OCI-LY3 (cell line): Measurements from ENCODE around the gene SSU72.
A peak's percentile ranks its signal among the peaks of the same experiment; 100 is the strongest.

ENCODE experiments used
- H2AFZ ChIP-seq: fragments of 200-600, 300-600 bp; shearing (Covaris generic); 2 replicates; pipeline ENCODE4 v1.6.0; 2014; ENCODE audit warnings: antibody characterized with exemption, low read depth, low read length
- H3K27ac ChIP-seq: fragments of 200-600, 300-600 bp; sonication (generic); 2 replicates; pipeline ENCODE4 v1.5.1; 2014; ENCODE audit warnings: mild to moderate bottlenecking, low read length, moderate library complexity, mixed read lengths
- H3K27me3 ChIP-seq: fragments of 200-600, 300-600 bp; sonication (generic); 2 replicates; pipeline ENCODE4 v1.6.1; 2014; ENCODE audit warnings: low read depth, low read length, mixed read lengths
- H3K36me3 ChIP-seq: fragments of 200-600, 300-600 bp; sonication (generic); replicated peaks from 2 replicates; pipeline ENCODE3; 2014; ENCODE audit warnings: low read depth, low read length, mixed read lengths
- H3K4me1 ChIP-seq: fragments of 300-600, 200-600 bp; sonication (generic); 2 replicates; pipeline ENCODE4 v1.6.1; 2014; ENCODE audit warnings: low read length, mixed read lengths
- H3K4me2 ChIP-seq: fragments of 200-600, 300-600 bp; sonication (generic); 2 replicates; pipeline ENCODE4 v1.6.1; 2014; ENCODE audit warnings: low read length, mixed read lengths
- H3K4me3 ChIP-seq: fragments of 300-600, 200-600 bp; sonication (generic); 2 replicates; pipeline ENCODE4 v1.5.1; 2014; ENCODE audit warnings: antibody characterized with exemption, mild to moderate bottlenecking, low read length, moderate library complexity
- H3K79me2 ChIP-seq: fragments of 300-600, 200-600 bp; shearing (Covaris generic); 2 replicates; pipeline ENCODE4 v1.6.1; 2014; ENCODE audit warnings: mild to moderate bottlenecking, low read length, mixed read lengths
- H3K9ac ChIP-seq: fragments of 300-600, 200-600 bp; shearing (Covaris generic); 2 replicates; pipeline ENCODE4 v1.6.0; 2014; ENCODE audit warnings: mild to moderate bottlenecking, low read length, moderate library complexity
- H3K9me3 ChIP-seq: fragments of 200-600, 300-600 bp; shearing (Covaris generic); 2 replicates; pipeline ENCODE4 v1.6.1; 2014; ENCODE audit warnings: low read length, mixed read lengths; ENCODE audit not compliant: insufficient read depth
- H4K20me1 ChIP-seq: fragments of 200-600, 300-600 bp; sonication (generic); 2 replicates; pipeline ENCODE4 v1.6.1; 2016; ENCODE audit warnings: low read length, mixed read lengths; ENCODE audit not compliant: insufficient read depth
- EZH2phosphoT487 ChIP-seq: fragments of 200-600 bp; shearing (Covaris generic); IDR thresholded peaks from 2 replicates; pipeline ENCODE4 v1.6.1; 2018; ENCODE audit warnings: antibody characterized with exemption, mixed run types, low read depth
- TF ChIP-seq, protein P1 (sequence below): fragments of 200-600, 300-600 bp; sonication (generic); IDR thresholded peaks from 2 replicates; pipeline ENCODE4 v1.5.1; 2014; ENCODE audit warnings: antibody characterized with exemption, low read length, low read depth

The SSU72 gene

GRCh38 chr1:1601564-1602303 is 27.1 kb upstream of the SSU72 start:
- H3K4me2 ChIP-seq, result peak overlapping the region; percentile 78

DNA sequence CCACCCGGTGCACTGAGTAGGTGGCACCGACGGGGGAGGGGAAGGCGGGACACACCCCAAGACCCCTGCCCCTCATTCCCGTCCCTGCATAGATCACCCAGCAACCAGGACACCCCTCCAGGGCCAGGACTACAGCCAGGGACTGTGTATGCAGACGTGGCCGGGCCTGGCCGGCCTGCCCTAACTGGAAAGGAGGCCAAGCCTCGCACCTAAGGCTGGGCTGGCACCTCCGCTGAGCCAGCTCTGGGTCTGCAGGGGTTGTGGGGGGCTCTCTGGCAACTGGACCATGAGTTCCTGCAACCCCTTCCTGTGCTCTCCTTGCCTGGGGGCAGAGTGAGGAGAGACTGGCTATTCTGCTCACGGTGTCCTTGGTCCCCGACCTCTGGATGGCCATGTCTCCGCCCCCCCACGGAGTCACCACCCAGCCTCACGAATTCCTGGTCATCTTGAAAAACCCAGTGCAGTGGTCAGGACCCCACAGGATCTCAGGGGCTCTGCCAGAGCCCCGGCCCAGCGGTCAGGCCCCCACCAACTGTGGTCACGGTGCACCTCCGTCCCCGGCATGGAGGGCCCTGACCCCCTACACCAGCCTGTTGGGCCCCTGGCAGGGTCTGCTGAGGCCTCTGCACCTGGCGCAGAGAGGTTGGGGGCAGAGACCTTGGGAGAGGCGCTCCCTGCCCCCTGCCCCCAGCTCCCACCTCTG is 26.3 kb upstream of the SSU72 start:
- no peak overlapping the region for H3K27ac ChIP-seq
- no peaks in the 10 kb centered on the region for H3K36me3 ChIP-seq
- H3K4me2 ChIP-seq, result no peak overlapping the region
- TF ChIP-seq EZH2phosphoT487, result no peak
- TF ChIP-seq, protein P1, sequence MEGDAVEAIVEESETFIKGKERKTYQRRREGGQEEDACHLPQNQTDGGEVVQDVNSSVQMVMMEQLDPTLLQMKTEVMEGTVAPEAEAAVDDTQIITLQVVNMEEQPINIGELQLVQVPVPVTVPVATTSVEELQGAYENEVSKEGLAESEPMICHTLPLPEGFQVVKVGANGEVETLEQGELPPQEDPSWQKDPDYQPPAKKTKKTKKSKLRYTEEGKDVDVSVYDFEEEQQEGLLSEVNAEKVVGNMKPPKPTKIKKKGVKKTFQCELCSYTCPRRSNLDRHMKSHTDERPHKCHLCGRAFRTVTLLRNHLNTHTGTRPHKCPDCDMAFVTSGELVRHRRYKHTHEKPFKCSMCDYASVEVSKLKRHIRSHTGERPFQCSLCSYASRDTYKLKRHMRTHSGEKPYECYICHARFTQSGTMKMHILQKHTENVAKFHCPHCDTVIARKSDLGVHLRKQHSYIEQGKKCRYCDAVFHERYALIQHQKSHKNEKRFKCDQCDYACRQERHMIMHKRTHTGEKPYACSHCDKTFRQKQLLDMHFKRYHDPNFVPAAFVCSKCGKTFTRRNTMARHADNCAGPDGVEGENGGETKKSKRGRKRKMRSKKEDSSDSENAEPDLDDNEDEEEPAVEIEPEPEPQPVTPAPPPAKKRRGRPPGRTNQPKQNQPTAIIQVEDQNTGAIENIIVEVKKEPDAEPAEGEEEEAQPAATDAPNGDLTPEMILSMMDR, result no peak
- no peak overlapping the region for H3K4me3 ChIP-seq
- H2AFZ ChIP-seq, result no peak overlapping the region
- H3K27me3 ChIP-seq, result peaks cover 12% of the 10 kb centered on the region; the same call in 1 of the 2 replicates
- H3K4me1 ChIP-seq, result peaks cover 33% of the 10 kb centered on the region
- no peaks in the 10 kb centered on the region for H4K20me1 ChIP-seq
- no peaks in the 10 kb centered on the region for H3K9me3 ChIP-seq
- H3K9ac ChIP-seq, result no peak overlapping the region
- H3K79me2 ChIP-seq, result no peaks in the 10 kb centered on the region

More at GRCh38 chr1:1601564-1602303, 27.1 kb upstream of the SSU72 start:
- Histone ChIP-seq H3K27me3 (0 out of 2 replicates have a peak, but pooled peaks cover 4% of the 10 kb centered on the region), H3K9ac (no peak overlapping the region), H4K20me1 (no peaks in the 10 kb centered on the region), H2AFZ (no peak overlapping the region), H3K4me3 (no peak overlapping the region), H3K9me3 (no peaks in the 10 kb centered on the region), H3K36me3 (no peaks in the 10 kb centered on the region), H3K79me2 (no peaks in the 10 kb centered on the region), H3K4me1 (peaks cover 36% of the 10 kb centered on the region), H3K27ac (no peak overlapping the region)
- TF ChIP-seq, protein P1, result no peak
- no peak for TF ChIP-seq EZH2phosphoT487

- no peak within 1 kb of the TSS for H3K4me2 ChIP-seq
- no peak within 1 kb of the TSS for H3K4me3 ChIP-seq
- no peaks in the 10 kb centered on the region for H3K36me3 ChIP-seq
- no peaks in the 10 kb centered on the region for H3K9me3 ChIP-seq
- H2AFZ ChIP-seq, result no peak within 1 kb of the TSS
- H3K4me1 ChIP-seq, result peaks cover 33% of the 10 kb centered on the region
- no peak within 1 kb of the TSS for H3K27ac ChIP-seq
- no peaks in the 10 kb centered on the region for H3K79me2 ChIP-seq
- no peak within 1 kb of the TSS for H3K9ac ChIP-seq
- TF ChIP-seq EZH2phosphoT487, result no peak
- TF ChIP-seq, protein P1, result no peak
- H3K27me3 ChIP-seq, result peaks cover 12% of the 10 kb centered on the region; the same call in 1 of the 2 replicates
- no peaks in the 10 kb centered on the region for H4K20me1 ChIP-seq
Measured at GRCh38 chr1:1599935-1600860, 25.5 kb upstream of the SSU72 start, which contains the start of gene FNDC10. Gene FNDC10, minus strand, starts transcription at chr1:1600135. Its CDS starts 120 bp downstream, at chr1:1600015.
